NCI-H1417 treated with DMSO at 0.1 percent for 48 hours (cell line): ENCODE results near the gene FBXL7.

Source experiments
- DNase-seq: peaks from one replicate; lab custom pipeline; 2025; lab: John Stamatoyannopoulos, UW

Gene FBXL7

GRCh38 chr5:15669826-15670225 is 169.8 kb downstream of the FBXL7 start:
- DNase-seq: no peak

DNA sequence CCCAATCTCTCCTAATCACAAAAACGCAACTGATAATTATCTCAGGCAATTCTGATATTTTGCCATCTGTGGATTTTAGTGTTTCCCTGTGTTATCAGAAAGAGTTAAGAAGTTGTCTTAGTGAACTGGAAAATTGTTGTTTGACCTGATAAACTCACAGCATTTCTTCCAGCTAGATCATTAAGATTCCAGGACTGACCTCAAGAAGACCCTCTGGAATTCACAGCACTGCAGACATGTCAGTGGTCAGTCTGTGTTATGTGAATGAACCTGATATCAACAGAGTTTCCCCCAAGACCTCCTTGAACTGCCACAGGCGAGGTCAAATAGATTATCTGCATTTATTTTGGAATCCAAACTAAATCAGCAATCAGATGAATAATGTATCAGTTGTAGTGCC is 174.7 kb downstream of the FBXL7 start:
- DNase-seq: no peak

DNA sequence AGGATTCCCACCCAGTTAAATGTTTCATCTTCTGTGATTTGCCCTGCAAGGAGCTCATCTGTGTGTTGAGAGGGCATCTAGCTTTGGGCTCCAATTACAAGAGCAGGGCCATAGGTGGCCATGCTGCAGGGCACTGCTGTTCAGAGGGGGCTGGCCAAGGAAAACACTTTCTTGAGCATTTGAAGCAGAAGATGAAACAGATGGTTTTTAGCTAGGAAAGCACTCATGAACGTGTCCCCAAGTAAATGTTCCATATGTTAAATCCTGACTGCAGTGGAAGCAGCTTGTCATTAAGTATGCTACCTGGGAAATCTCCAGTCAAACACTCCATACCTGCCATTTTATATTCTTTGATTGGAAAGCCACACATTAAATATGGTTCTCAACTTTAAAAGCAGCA is 176.6 kb downstream of the FBXL7 start:
- DNase-seq: no peak

- DNase-seq: no peak
Measured at GRCh38 chr5:15679161-15679560, 179.2 kb downstream of the FBXL7 start.

- DNase-seq: no peak
Measured at GRCh38 chr5:15680455-15680854, 180.5 kb downstream of the FBXL7 start.

DNA sequence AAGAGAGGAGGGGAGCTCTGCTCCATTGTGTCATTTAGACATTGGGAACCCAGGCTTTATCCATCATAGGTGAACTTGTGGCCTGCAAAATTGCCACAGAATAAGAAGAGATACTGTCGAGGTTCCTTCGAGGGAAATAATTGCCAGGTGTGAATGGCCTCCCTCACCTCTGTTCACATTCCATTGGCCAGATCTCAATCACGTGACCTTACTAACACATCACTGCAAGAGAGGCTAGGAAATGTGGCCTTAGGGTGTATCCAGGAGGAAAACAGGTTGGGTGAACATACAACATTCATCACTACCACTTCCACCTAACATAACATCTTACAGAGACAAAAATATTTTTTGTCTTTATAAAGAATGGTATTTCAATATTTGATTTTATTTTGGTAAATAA is 182.1 kb downstream of the FBXL7 start:
- DNase-seq: no peak

DNA sequence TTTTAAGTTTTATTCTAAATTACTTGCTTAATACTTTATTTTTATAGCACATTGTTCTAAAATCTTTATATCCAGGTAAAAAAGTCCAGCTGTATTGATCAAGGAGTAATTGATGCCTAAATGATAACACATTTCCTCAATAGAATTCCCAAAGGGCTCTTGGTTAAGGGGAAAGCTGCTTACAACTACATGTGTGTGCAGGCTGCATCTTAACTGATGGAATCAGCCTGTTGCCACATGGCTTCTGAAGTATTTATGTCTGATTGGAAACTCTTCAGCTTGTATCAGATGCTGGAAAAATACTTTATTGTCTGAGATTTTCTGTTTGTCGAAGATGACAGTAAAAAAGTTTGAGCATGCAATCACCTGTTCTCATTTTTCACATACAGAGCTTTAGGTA is 182.6 kb downstream of the FBXL7 start:
- no peak for DNase-seq

GRCh38 chr5:15683332-15683731 is 183.4 kb downstream of the FBXL7 start:
- no peak for DNase-seq

DNA sequence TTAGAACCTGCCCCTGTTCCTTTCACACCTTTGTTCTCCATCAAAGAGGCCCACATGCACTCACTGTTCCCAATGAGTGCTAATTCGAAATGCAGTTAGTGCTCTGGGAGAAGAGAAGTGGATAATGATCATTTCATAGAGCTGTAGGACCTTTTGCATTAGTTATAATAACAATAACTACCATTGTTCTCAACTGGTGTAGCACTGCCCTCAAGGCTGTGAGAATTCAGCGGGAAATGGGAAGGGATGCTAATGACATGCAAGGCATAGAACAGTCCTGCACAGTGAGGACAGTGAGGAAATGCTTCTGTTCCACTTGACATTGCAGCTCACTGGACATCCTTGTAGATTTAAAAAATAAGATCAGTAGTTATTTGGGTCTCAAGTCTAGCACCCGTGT is 187.4 kb downstream of the FBXL7 start:
- DNase-seq: no peak

DNA sequence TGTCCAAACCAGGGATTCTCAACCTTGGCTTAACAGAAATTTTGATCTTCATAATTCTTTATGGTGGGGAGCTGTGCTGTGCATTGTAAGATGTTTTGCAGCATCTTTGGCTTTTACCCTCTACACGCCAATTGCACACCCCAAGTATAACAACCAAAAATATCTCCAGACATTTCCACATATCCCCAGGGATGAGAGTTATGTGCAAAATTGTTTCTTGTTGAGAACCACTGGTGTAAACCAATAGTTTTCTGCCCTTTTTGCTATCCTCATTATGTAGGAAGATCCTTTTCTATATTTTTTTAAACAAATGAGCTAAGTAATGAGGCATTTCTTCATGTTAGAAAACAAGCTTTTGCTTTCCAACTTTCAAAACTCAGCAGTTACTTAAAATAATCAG is 189.9 kb downstream of the FBXL7 start:
- no peak for DNase-seq

- DNase-seq: no peak
Measured at GRCh38 chr5:15690611-15691010, 190.6 kb downstream of the FBXL7 start.

DNA sequence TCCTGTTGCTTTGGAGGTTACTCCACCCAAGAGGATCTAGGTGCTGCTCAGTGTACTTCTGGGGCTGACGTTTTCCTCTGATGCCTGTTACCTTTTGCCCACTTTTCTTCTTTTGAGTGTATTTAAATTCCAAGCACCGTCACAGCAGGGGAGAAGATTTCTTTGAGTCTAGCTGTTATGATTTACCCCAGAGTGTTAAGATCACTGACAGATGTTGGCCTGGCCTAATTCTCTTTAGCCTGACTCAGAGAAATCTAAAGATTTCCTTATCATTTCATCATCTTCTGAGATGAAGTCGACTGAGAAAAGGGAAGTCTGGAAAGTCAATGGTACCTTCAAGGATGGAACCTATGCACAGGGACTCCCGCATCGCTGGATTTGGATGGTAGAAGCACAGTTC is 191.5 kb downstream of the FBXL7 start:
- DNase-seq: no peak

- DNase-seq: no peak
Measured at GRCh38 chr5:15692706-15693381, 192.9 kb downstream of the FBXL7 start.

GRCh38 chr5:15693382-15693728 is 193.4 kb downstream of the FBXL7 start:
- DNase-seq: no peak

DNA sequence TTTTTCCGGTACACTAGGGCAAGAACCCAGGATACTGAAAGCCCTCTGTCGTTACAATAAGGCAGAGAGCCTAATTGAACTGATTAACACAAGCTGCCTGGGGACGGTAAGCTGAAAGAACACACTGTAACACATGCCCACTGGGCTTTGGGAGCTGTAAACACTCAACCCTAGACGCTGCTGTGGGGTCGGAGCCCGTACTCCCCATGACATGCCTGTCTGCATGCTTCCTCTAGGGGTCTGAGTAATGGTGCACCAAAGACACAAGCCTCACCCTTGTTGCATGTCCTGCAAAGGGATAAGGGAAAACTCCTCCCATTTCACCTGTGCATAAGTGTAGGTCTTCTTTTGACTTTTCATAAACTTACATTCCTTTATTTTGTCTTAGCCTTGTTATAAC is 194.0 kb downstream of the FBXL7 start:
- DNase-seq: no peak

DNA sequence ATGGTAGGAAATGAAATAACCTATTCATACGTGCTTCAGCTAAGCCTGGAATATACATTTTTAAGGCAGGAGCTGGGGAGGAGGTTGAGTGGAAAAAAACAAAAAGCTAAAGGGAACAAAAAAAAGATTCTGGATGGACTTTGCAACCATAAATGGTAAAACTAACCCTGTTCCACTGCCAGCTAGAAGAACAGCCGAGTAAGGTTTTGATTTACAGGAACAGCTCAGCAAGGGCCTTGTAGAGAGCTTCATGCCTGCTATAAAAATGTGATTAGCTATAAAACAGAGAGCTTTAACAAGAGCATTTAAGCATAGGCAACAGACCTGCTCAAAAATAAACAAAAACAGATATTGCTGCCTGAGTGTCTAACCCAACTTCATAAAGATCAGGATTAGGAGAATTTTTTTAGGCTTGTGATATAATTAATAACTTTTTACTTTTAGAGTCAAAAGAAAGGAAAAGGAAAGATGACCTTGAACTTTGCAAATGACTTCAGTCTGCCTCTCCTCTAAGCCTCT is 194.8 kb downstream of the FBXL7 start:
- no peak for DNase-seq

GRCh38 chr5:15695215-15695731 is 195.3 kb downstream of the FBXL7 start:
- no peak for DNase-seq

- DNase-seq: no peak
Measured at GRCh38 chr5:15700373-15700772, 200.4 kb downstream of the FBXL7 start.

DNA sequence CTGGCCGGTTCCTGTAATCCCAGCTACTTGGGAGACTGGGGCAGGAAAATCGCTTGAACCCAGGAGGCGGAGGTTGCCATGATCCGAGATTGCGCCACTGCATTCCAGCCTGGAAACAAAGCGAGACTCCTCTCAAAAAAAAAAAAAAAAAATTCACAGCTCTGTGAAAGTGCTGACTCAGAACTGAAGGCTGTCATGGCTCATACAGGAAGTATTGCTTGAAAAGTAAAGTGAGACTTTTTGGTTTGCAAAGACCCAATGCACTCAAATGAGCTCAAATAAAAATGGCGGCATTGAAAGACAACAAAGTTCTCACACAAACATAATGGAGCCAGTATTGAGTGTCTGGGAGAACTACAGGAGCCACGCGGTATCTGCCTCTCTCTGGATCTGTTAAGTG is 202.1 kb downstream of the FBXL7 start:
- no peak for DNase-seq

GRCh38 chr5:15703901-15704300 is 203.9 kb downstream of the FBXL7 start:
- no peak for DNase-seq

- DNase-seq: no peak
Measured at GRCh38 chr5:15704397-15704947, 204.5 kb downstream of the FBXL7 start.

- no peak for DNase-seq
Measured at GRCh38 chr5:15707631-15708030, 207.7 kb downstream of the FBXL7 start.

DNA sequence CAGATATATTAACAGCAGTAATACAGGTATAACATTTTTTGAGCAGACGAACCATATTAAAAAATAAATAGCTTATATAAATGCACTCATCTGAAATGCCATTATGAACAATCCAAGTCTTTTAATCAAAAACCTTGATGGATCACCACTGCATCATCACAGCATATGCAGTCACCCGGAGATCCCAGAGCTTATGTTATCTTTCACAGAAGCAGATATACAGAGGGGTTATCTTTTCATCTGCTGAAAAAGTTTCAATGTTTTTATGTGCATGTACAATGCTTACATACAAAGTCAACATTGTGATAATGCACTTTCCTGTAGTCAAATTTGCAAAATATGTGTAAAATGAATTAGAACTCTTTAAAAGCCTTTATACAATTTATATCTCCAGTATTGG is 211.9 kb downstream of the FBXL7 start:
- no peak for DNase-seq

DNA sequence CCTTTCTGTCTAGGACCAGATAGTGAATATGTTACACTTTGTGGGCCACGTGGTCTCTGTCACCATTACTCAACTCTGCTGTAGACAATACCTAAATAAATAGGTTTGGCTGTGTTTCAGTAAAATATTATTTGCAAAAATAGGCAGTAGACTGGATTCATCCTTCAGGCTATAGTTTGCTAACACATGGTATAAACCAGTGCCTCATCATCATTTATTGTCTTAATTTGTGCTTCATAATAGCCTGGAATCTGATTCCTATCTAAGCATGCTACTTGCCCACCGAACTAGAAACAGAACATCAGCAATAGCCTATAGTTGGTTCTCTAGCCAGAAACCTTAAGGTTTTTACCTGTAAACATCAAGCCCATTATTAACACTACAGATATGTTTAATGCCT is 215.6 kb downstream of the FBXL7 start:
- no peak for DNase-seq
